OCI-LY7 (cell line): ENCODE results near the gene OGFR. TPM values are rescaled to one million over a fixed set of nuclear protein-coding genes. Genes with fewer than 3 reads are reported as not detected.
A peak's percentile ranks its signal among the peaks of the same experiment; 100 is the strongest.

Experiments used
- BruUV-seq: library from RNA; stranded (reverse); fragments of 400-500 nt; replicated peaks from 2 replicates; lab custom pipeline; 2021; lab: Mats Ljungman, UMichigan
- CTCF ChIA-PET: fragments of 300-600 bp; sonication (Branson Sonifier 250); formaldehyde crosslinking; loops from one replicate; lab custom pipeline; 2022; ENCODE audit warnings: antibody characterized with exemption; ENCODE audit not compliant: unreplicated experiment; lab: Charles Lee
- POLR2A ChIA-PET: fragments of 300-600 bp; sonication (Branson Sonifier 250); formaldehyde crosslinking; loops from one replicate; lab custom pipeline; 2022; ENCODE audit warnings: antibody characterized with exemption; lab: Charles Lee
- DNase-seq: peaks from one replicate; pipeline ENCODE4 v3.0.0-alpha.2; 2015; ENCODE audit warnings: low spot score
- H2AFZ ChIP-seq: fragments of 200-600 bp; sonication (generic), shearing (Covaris generic); 2 replicates; pipeline ENCODE4 v1.6.1; 2014; ENCODE audit warnings: mild to moderate bottlenecking, antibody characterized with exemption, low read length, moderate library complexity
- H3K27ac ChIP-seq: fragments of 200-600 bp; sonication (generic); 2 replicates; pipeline ENCODE4 v1.5.1; 2014; ENCODE audit warnings: mixed run types, low read depth, mild to moderate bottlenecking, moderate library complexity, low read length, inconsistent platforms; ENCODE audit not compliant: poor library complexity, severe bottlenecking
- H3K36me3 ChIP-seq: fragments of 200-600 bp; sonication (generic); 2 replicates; pipeline ENCODE4 v1.6.1; 2014; ENCODE audit warnings: mild to moderate bottlenecking, antibody characterized with exemption, low read length, moderate library complexity, mixed read lengths; ENCODE audit not compliant: insufficient read depth
- H3K4me1 ChIP-seq: fragments of 200-600 bp; sonication (generic); 2 replicates; pipeline ENCODE4 v1.5.1; 2014; ENCODE audit warnings: mild to moderate bottlenecking, low read length; ENCODE audit not compliant: insufficient read depth, poor library complexity, severe bottlenecking
- H3K4me2 ChIP-seq: fragments of 200-600 bp; sonication (generic); 2 replicates; pipeline ENCODE4 v1.6.1; 2014; ENCODE audit warnings: mild to moderate bottlenecking, low read length
- H3K4me3 ChIP-seq: fragments of 200-600 bp; sonication (generic); 2 replicates; pipeline ENCODE4 v1.5.1; 2014; ENCODE audit warnings: mild to moderate bottlenecking, low read depth, low read length; ENCODE audit not compliant: poor library complexity, severe bottlenecking
- H3K79me2 ChIP-seq: fragments of 200-600 bp; sonication (generic); 2 replicates; pipeline ENCODE4 v1.6.1; 2016; ENCODE audit warnings: low read depth, mild to moderate bottlenecking, low read length, moderate library complexity, mixed read lengths; ENCODE audit not compliant: insufficient read depth
- H3K9me2 ChIP-seq: fragments of 200-600 bp; sonication (generic); 2 replicates; pipeline ENCODE4 v1.6.1; 2016; ENCODE audit warnings: mild to moderate bottlenecking, low read length, mixed read lengths; ENCODE audit not compliant: insufficient read depth
- H3K9me3 ChIP-seq: fragments of 200-600 bp; sonication (generic); 2 replicates; pipeline ENCODE4 v1.6.1; 2014; ENCODE audit warnings: mild to moderate bottlenecking, mixed run types, low read length, mixed read lengths
- H4K20me1 ChIP-seq: fragments of 200-600 bp; sonication (generic); 2 replicates; pipeline ENCODE4 v1.6.1; 2014; ENCODE audit warnings: mild to moderate bottlenecking, antibody characterized with exemption, low read length, moderate library complexity, mixed read lengths; ENCODE audit not compliant: insufficient read depth
- CTCF ChIP-seq: fragments of 200-600 bp; sonication (generic); conservative IDR thresholded peaks from 2 replicates; pipeline ENCODE4 v1.5.1; 2014; ENCODE audit warnings: mild to moderate bottlenecking, antibody characterized with exemption, low read length, moderate library complexity, mixed read lengths
- EZH2phosphoT487 ChIP-seq: fragments of 200-600 bp; sonication (generic); IDR thresholded peaks from 2 replicates; pipeline ENCODE4 v1.6.1; 2018; ENCODE audit warnings: low read depth, borderline replicate concordance, mild to moderate bottlenecking, mixed run types, antibody characterized with exemption, low read length, moderate library complexity, mixed read lengths
- intact Hi-C: fragments of 100-400 bp; cut with micrococcal nuclease; formaldehyde crosslinking; loops from one replicate; pipeline ENCODE4 v1.10.0; 2022; ENCODE audit not compliant: unreplicated experiment
- total RNA-seq, 2 experiments: library from RNA; depleted of rRNA in 1 of 2; stranded (reverse); fragments of >200 nt in 1 of 2; shearing (Covaris generic) in 1 of 2; gene quantifications; 2 replicates each; pipeline ENCODE4 v1.2.3, GENCODE V29; 2014 to 2022

OGFR gene
- total RNA-seq, 2 experiments from 2014 or later = 64.8 to 69.9 TPM

GRCh38 chr20:62860391-62860923 is 55.8 kb downstream of the OGFR start:
- intact Hi-C loops = no loop called here
- BruUV-seq = no TSS peak
- peaks cover 29% of the 10 kb centered on the region for H3K36me3 ChIP-seq
- no peaks in the 10 kb centered on the region for H3K9me3 ChIP-seq
- no peak for DNase-seq
- peaks cover 7% of the 10 kb centered on the region; the same call in 1 of the 2 replicates for H3K79me2 ChIP-seq
- CTCF ChIA-PET = no interaction called here
- no peaks in the 10 kb centered on the region for H3K9me2 ChIP-seq
- H3K27ac ChIP-seq = no peak overlapping the region
- TF ChIP-seq CTCF = no peak
- no peak for TF ChIP-seq EZH2phosphoT487
- peak overlapping the region; percentile 64 for H3K4me3 ChIP-seq
- H3K4me1 ChIP-seq = peaks cover 28% of the 10 kb centered on the region
- H2AFZ ChIP-seq = no peak overlapping the region
- POLR2A ChIA-PET = no interaction called here
- H3K4me2 ChIP-seq = peak overlapping the region; percentile 68
- H4K20me1 ChIP-seq = no peaks in the 10 kb centered on the region

- ChIA-PET CTCF (interaction anchor here (0.6 kb wide), 1 partner anchor 15 kb away, joined by 3 read pairs; no protein-coding TSS in a partner anchor), POLR2A (interaction anchor here (0.5 to 0.6 kb wide), 3 partner anchors 10 to 24 kb away, joined by 3 read pairs; no protein-coding TSS in a partner anchor)
- Histone ChIP-seq H4K20me1 (no peaks in the 10 kb centered on the region), H3K27ac (no peak overlapping the region), H3K9me3 (no peaks in the 10 kb centered on the region), H3K4me3 (peak overlapping the region; percentile 64), H3K79me2 (peaks cover 7% of the 10 kb centered on the region; the same call in 1 of the 2 replicates), H3K36me3 (peaks cover 29% of the 10 kb centered on the region), H3K4me1 (peaks cover 28% of the 10 kb centered on the region), H3K4me2 (peak overlapping the region; percentile 68), H3K9me2 (no peaks in the 10 kb centered on the region), H2AFZ (no peak overlapping the region)
- no peak for TF ChIP-seq CTCF
- intact Hi-C loops = no loop called here
- no TSS peak for BruUV-seq
- peak; percentile 45 for DNase-seq
These were observed 56.5 kb downstream of the OGFR start for GRCh38 chr20:62860924-62861691.
